HEK293T (cell line): ENCODE results near the gene PREX1.

ENCODE experiments used
- ARNT ChIP-seq: fragments of 450-650 bp; IDR thresholded peaks from 2 replicates; pipeline ENCODE4 v1.6.1; 2017; ENCODE audit warnings: mild to moderate bottlenecking
- BHLHE40 ChIP-seq: fragments of 450-650 bp; IDR thresholded peaks from 2 replicates; pipeline ENCODE4 v1.6.1; 2016; ENCODE audit warnings: mild to moderate bottlenecking, moderate library complexity, borderline replicate concordance
- CTBP1 ChIP-seq: fragments of 450-650 bp; IDR thresholded peaks from 2 replicates; pipeline ENCODE4 v1.6.1; 2016; ENCODE audit warnings: borderline replicate concordance
- ELF4 ChIP-seq: fragments of 450-650 bp; IDR thresholded peaks from 2 replicates; pipeline ENCODE4 v1.6.1; 2017; ENCODE audit warnings: antibody characterized with exemption
- FOXK2 ChIP-seq: fragments of 450-650 bp; IDR thresholded peaks from 2 replicates; pipeline ENCODE4 v1.6.1; 2016; ENCODE audit warnings: mild to moderate bottlenecking
- FOXM1 ChIP-seq: fragments of 450-650 bp; IDR thresholded peaks from 2 replicates; pipeline ENCODE4 v1.6.1; 2017; ENCODE audit warnings: mild to moderate bottlenecking, borderline replicate concordance
- HDGF ChIP-seq: fragments of 450-650 bp; IDR thresholded peaks from 2 replicates; pipeline ENCODE4 v1.6.1; 2017; ENCODE audit warnings: antibody characterized with exemption, borderline replicate concordance
- L3MBTL2 ChIP-seq: fragments of 450-650 bp; conservative IDR thresholded peaks from 2 replicates; pipeline ENCODE4 v1.6.1; 2016; ENCODE audit warnings: mild to moderate bottlenecking
- LEF1 ChIP-seq: fragments of 450-650 bp; IDR thresholded peaks from 2 replicates; pipeline ENCODE4 v1.6.1; 2017; ENCODE audit warnings: mild to moderate bottlenecking, borderline replicate concordance
- NFRKB ChIP-seq: fragments of 450-650 bp; IDR thresholded peaks from 2 replicates; pipeline ENCODE4 v1.6.1; 2016; ENCODE audit warnings: mild to moderate bottlenecking, moderate library complexity
- SP1 ChIP-seq: fragments of 450-650 bp; IDR thresholded peaks from 2 replicates; pipeline ENCODE4 v1.6.1; 2017
- SUZ12 ChIP-seq: fragments of 450-650 bp; IDR thresholded peaks from 2 replicates; pipeline ENCODE4 v1.6.1; 2016; ENCODE audit warnings: mild to moderate bottlenecking
- TARDBP ChIP-seq: fragments of 450-650 bp; IDR thresholded peaks from 2 replicates; pipeline ENCODE4 v1.6.1; 2016
- TF ChIP-seq, protein P1 (sequence below): fragments of 450-650 bp; IDR thresholded peaks from 2 replicates; pipeline ENCODE4 v1.6.1; 2016

GRCh38 chr20:48830826-48831318 is 3.1 kb upstream of the PREX1 start:
- TF ChIP-seq BHLHE40 (no peak), TARDBP (no peak), FOXK2 (no peak), SP1 (no peak), HDGF (no peak), NFRKB (no peak), ELF4 (no peak), FOXM1 (no peak), L3MBTL2 (no peak), LEF1 (no peak), CTBP1 (no peak), ARNT (no peak), SUZ12 (no peak)
- TF ChIP-seq, protein P1, sequence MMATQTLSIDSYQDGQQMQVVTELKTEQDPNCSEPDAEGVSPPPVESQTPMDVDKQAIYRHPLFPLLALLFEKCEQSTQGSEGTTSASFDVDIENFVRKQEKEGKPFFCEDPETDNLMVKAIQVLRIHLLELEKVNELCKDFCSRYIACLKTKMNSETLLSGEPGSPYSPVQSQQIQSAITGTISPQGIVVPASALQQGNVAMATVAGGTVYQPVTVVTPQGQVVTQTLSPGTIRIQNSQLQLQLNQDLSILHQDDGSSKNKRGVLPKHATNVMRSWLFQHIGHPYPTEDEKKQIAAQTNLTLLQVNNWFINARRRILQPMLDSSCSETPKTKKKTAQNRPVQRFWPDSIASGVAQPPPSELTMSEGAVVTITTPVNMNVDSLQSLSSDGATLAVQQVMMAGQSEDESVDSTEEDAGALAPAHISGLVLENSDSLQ: no peak
